ENCODE results near the gene PRUNE2. TPM values are rescaled to one million over a fixed set of nuclear protein-coding genes. Genes with fewer than 3 reads are reported as not detected.
"Not testable (repeated sequence)": the region's sequence is repeated elsewhere in the genome, so short reads cannot be mapped to it uniquely, and the experiment has no call there.

PRUNE2 gene
- total RNA-seq, 2 donors from 2014 or later: 0.40 TPM; not detected in 1

GRCh38 chr9:76598981-76599380 is 306.9 kb downstream of the PRUNE2 start:
- DNase-seq (no peak), ATAC-seq (no peak)
- no peak overlapping the region for H3K4me3 Mint-ChIP-seq
- H3K27me3 Mint-ChIP-seq: peaks cover 8% of the 10 kb centered on the region
- H3K4me1 Mint-ChIP-seq: no peaks in the 10 kb centered on the region
- no peak overlapping the region for H3K27ac Mint-ChIP-seq
- no peaks in the 10 kb centered on the region for H3K36me3 Mint-ChIP-seq (ENCODE audit: low read depth)
- H3K9me3 ChIP-seq (ENCODE audit: control insufficient read depth, low read length, poor library complexity, severe bottlenecking): no peaks in the 10 kb centered on the region

DNA sequence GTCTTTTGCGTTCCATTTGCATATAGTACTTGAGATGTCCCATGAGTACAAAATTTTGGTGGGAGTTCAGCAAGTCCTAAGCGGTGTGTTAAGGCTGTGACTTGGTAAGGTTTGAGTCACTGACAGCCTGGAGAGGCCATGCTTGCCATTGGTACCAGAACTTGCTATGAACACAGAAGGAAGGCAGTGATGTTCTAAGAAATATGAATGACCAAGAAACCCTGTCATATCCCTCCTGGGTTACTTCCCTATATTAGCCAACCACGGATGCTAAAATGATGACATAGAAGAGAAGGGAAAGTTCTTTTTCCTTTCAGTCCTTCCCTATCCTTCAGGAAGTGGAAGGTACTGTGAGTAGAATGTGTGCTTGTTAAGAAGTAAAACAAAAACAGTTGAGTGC is 310.3 kb downstream of the PRUNE2 start:
- Mint-ChIP-seq H3K27ac (no peak overlapping the region), H3K4me3 (no peak overlapping the region), H3K36me3 (ENCODE audit: low read depth) (no peaks in the 10 kb centered on the region), H3K4me1 (peaks cover 6% of the 10 kb centered on the region), H3K27me3 (peaks cover 8% of the 10 kb centered on the region)
- no peaks in the 10 kb centered on the region for H3K9me3 ChIP-seq (ENCODE audit: control insufficient read depth, low read length, poor library complexity, severe bottlenecking)
- no peak for DNase-seq
- ATAC-seq: peak; percentile 27

DNA sequence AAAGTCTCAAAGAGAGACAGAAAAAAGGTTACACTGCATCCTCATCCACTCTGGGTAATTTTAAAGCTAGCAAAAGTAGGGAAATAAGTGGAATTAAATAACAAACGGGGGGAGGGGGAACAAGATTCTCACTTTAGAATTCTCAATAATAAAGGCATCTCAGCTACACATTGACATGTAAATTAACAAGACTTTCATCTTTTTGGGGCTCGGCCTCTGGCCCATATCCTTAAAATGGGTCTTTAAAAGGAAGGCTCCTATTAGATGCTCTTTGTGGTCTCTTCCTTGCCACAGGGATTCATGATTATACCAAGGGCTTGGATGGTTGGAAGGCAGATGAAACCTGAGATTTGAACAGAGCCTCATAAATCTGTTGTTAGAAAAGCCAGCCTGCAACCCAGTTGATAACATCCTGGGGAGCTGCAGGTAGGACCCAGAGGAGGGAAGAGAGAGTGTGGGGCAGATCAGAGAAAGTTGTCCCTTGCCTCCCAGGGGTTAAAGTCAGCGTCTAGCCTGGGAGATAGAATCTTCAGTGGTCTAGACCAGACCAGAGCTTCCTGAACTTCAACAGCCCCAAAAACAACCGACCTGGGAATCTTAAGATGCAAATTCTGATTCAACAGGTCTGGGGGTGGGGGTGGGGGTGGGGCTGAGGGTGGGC is 311.0 kb downstream of the PRUNE2 start:
- H3K9me3 ChIP-seq (ENCODE audit: control insufficient read depth, low read length, poor library complexity, severe bottlenecking): no peaks in the 10 kb centered on the region
- Mint-ChIP-seq H3K27ac (no peak overlapping the region), H3K4me3 (no peak overlapping the region), H3K4me1 (peaks cover 6% of the 10 kb centered on the region), H3K27me3 (peaks cover 8% of the 10 kb centered on the region), H3K36me3 (ENCODE audit: low read depth) (no peaks in the 10 kb centered on the region)
- DNase-seq: no peak
- no peak for ATAC-seq

DNA sequence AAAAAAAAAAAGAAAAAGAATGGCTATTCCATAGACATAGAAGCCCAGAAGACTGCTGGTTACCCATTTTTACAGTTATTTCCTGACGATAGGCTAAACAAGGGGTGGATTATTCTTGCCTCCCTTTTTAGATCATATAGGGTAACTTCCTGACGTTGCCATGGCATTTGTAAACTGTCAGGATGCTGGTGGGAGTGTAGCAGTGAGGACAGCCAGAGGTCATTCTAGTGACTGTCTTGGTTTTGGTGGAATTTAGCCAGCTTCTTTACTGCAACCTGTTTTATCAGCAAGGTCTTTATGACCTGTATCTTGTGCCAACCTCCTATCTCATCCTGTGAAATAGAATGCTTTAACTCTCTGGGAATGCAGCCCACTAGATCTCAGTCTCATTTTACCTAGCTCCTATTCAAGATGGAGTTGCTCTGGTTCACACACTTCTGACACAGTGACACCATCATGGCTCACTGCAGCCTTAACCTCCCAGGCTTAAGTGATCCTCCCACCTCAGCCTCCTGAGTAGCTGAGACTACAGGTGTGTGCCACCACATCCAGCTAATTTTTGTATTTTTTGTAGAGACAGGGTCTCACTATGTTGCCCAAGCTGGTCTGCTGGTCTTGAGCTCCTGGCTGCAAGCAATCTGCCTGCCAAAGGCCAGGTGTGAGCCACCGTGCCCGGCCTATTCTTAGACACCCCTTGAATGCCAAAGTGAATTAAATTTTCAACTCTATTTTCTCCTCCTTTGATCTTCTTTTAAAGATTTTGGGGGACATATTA is 311.8 kb downstream of the PRUNE2 start:
- H3K9me3 ChIP-seq (ENCODE audit: control insufficient read depth, low read length, poor library complexity, severe bottlenecking); H3K36me3 Mint-ChIP-seq (ENCODE audit: low read depth); DNase-seq; ATAC-seq; H3K27ac Mint-ChIP-seq; H3K4me3 Mint-ChIP-seq; H3K4me1 Mint-ChIP-seq: not testable (repeated sequence)
- H3K27me3 Mint-ChIP-seq: peaks cover 13% of the 10 kb centered on the region

DNA sequence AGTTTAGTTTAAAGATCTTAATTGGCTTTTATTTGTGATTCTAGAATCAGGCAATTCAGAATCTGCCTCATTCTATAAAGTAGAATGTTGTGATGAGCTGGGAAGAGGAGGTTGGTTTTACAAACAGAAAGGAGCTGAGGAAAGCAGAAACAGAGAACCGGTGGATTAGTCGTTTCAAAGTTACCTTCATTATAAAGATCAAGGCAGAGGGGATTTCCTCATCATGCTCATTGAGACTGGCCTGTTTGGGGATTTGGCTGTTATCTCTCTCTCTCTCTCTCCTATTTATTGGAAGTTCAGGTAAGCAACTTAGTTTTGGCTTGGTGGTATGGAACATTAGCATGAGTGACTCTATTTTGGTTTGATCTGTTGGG is 313.0 kb downstream of the PRUNE2 start:
- ATAC-seq (no peak), DNase-seq (no peak)
- no peak overlapping the region for H3K4me3 Mint-ChIP-seq
- H3K9me3 ChIP-seq (ENCODE audit: control insufficient read depth, low read length, poor library complexity, severe bottlenecking): no peaks in the 10 kb centered on the region
- H3K4me1 Mint-ChIP-seq: peaks cover 6% of the 10 kb centered on the region
- no peak overlapping the region for H3K27ac Mint-ChIP-seq
- H3K36me3 Mint-ChIP-seq (ENCODE audit: low read depth): no peaks in the 10 kb centered on the region
- H3K27me3 Mint-ChIP-seq: peaks cover 14% of the 10 kb centered on the region

GRCh38 chr9:76592091-76592973 is 313.6 kb downstream of the PRUNE2 start:
- no peak overlapping the region for H3K4me3 Mint-ChIP-seq
- H3K27ac Mint-ChIP-seq: no peak overlapping the region
- ATAC-seq (no peak), DNase-seq (no peak)
- peaks cover 7% of the 10 kb centered on the region for H3K27me3 Mint-ChIP-seq
- H3K36me3 Mint-ChIP-seq (ENCODE audit: low read depth): no peaks in the 10 kb centered on the region
- no peaks in the 10 kb centered on the region for H3K9me3 ChIP-seq (ENCODE audit: control insufficient read depth, low read length, poor library complexity, severe bottlenecking)
- H3K4me1 Mint-ChIP-seq: peaks cover 6% of the 10 kb centered on the region

DNA sequence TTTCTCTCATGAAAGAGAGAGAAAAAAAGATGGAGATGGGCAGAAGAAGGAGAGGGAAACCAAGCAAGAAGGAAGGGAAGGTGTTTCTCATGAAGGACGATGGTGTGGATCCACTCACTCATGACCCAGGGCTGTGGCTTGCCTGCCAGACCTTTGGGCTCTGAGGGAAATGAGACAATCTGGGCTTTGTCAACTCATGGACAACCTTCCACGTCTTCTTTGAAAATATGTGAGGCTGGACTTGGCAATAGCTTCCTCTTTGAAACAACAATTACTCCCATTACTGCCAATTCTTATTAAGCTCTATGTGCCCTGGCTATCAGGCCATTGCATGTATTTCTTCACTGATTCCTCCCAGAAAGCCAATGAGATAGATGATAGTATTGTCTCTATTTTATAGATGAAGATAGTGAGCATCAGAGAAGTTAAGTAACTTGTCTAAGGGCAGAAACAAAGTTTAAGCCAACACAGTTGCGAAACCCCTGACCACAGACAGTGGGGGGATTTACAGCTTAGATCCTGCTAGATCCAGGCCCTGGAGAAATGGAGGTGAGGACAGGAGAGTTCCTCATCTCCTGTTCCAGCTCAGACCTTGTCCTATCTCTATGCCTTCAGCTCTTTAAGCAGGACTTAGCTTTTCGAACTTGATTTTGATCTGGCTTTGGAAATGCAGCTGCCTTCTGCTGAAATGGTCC is 314.5 kb downstream of the PRUNE2 start:
- ATAC-seq: no peak
- H3K4me1 Mint-ChIP-seq: peaks cover 9% of the 10 kb centered on the region
- H3K9me3 ChIP-seq (ENCODE audit: control insufficient read depth, low read length, poor library complexity, severe bottlenecking): no peaks in the 10 kb centered on the region
- peaks cover 2% of the 10 kb centered on the region for H3K36me3 Mint-ChIP-seq (ENCODE audit: low read depth)
- peaks cover 5% of the 10 kb centered on the region for H3K27me3 Mint-ChIP-seq
- no peak overlapping the region for H3K4me3 Mint-ChIP-seq
- no peak for DNase-seq
- H3K27ac Mint-ChIP-seq: no peak overlapping the region

- Mint-ChIP-seq H3K4me1 (peaks cover 9% of the 10 kb centered on the region), H3K27me3 (peaks cover 5% of the 10 kb centered on the region), H3K27ac (no peak overlapping the region), H3K4me3 (no peak overlapping the region), H3K36me3 (ENCODE audit: low read depth) (peaks cover 2% of the 10 kb centered on the region)
- ATAC-seq (no peak), DNase-seq (no peak)
- no peaks in the 10 kb centered on the region for H3K9me3 ChIP-seq (ENCODE audit: control insufficient read depth, low read length, poor library complexity, severe bottlenecking)
Measured at GRCh38 chr9:76588316-76588715, 317.6 kb downstream of the PRUNE2 start.

DNA sequence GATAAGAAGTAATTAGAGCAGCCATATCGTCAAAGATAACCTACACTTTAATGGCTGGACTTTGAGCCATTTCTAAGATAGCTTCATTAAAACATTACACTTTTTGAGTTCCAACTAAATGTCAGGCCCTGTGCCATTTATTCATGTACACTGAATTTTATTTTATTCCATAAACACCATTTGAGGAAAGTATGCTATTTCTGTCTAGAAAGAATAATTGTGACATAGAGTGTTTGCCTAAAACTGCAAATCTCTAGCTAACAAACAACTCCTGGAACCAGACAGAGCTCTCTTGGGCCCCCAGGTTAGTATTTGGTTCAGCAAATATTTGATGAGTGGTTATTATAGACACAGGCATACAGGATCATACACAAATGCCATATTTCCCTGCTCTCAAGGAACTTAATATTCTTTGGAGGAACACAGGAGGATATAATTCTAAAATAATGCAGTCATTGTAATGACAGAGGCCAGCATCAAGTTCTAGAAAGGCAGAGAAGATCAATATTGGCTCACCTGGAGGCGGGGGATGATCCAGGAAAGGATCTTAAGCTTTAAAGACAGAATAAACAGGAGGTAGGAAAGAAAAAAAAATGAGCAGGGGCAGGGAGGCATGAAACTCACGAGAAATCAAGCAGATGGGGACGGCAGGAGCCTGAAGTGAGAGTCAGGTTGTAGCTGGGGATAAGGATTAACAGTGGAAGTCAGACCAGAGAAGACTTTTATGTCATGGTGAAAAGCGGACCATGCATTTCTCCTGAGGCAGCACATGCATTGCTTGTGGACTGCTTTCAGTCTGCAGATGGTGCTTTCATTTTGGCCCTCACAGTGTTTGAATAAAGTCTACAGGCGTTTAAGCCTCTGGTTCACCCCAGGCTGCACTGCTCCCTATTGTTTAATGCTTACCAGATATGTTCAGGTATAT is 319.3 kb downstream of the PRUNE2 start:
- no peak overlapping the region for H3K4me3 Mint-ChIP-seq
- peak overlapping the region; percentile 48 for H3K27ac Mint-ChIP-seq
- ATAC-seq (no peak), DNase-seq (no peak)
- no peaks in the 10 kb centered on the region for H3K9me3 ChIP-seq (ENCODE audit: control insufficient read depth, low read length, poor library complexity, severe bottlenecking)
- H3K36me3 Mint-ChIP-seq (ENCODE audit: low read depth): peaks cover 2% of the 10 kb centered on the region
- H3K4me1 Mint-ChIP-seq: peaks cover 3% of the 10 kb centered on the region
- peaks cover 6% of the 10 kb centered on the region for H3K27me3 Mint-ChIP-seq

- no peak overlapping the region for H3K27ac Mint-ChIP-seq
- no peak for DNase-seq
- H3K4me3 Mint-ChIP-seq: no peak overlapping the region
- no peak for ATAC-seq
- H3K27me3 Mint-ChIP-seq: peaks cover 9% of the 10 kb centered on the region
- H3K36me3 Mint-ChIP-seq (ENCODE audit: low read depth): peaks cover 2% of the 10 kb centered on the region
- no peaks in the 10 kb centered on the region for H3K9me3 ChIP-seq (ENCODE audit: control insufficient read depth, low read length, poor library complexity, severe bottlenecking)
- H3K4me1 Mint-ChIP-seq: peaks cover 3% of the 10 kb centered on the region
Measured at GRCh38 chr9:76585487-76586389, 320.2 kb downstream of the PRUNE2 start.

GRCh38 chr9:76583256-76583655 is 322.7 kb downstream of the PRUNE2 start:
- ATAC-seq (no peak), DNase-seq (no peak)
- H3K4me3 Mint-ChIP-seq: no peak overlapping the region
- peaks cover 3% of the 10 kb centered on the region for H3K4me1 Mint-ChIP-seq
- peaks cover 2% of the 10 kb centered on the region for H3K36me3 Mint-ChIP-seq (ENCODE audit: low read depth)
- H3K27ac Mint-ChIP-seq: no peak overlapping the region
- no peaks in the 10 kb centered on the region for H3K9me3 ChIP-seq (ENCODE audit: control insufficient read depth, low read length, poor library complexity, severe bottlenecking)
- peaks cover 15% of the 10 kb centered on the region for H3K27me3 Mint-ChIP-seq
